Measurements from ENCODE around the gene MFSD12.
"Not testable (repeated sequence)": the region's sequence is repeated elsewhere in the genome, so short reads cannot be mapped to it uniquely, and the experiment has no call there.

The MFSD12 gene

DNA sequence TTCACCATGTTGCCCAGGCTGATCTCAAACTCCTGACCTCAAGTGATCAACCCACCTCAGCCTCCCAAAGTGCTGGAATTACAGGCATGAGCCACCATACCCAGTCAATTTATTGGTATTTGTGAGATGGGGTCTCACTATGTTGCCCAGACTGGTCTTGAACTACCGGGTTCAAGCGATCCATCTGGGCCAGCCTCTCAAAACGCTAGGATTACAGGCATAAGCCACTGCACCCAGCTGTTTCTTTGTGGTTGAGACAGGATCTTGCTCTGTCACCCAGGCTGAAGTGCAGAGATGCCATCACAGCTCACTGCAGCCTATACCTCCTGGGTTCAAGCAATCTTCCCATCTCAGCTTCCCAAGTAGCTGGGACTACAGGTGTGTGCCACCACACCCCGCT, 24.4 kb upstream of the MFSD12 start:
- H3K27ac ChIP-seq (ENCODE audit: low read depth, low read length); H3K9ac ChIP-seq (ENCODE audit: low read length); H3K36me3 ChIP-seq (ENCODE audit: insufficient read depth, low read length); H3K4me3 ChIP-seq (ENCODE audit: low read depth in 1 of 2, low read length in 2 of 2); H3K4me1 ChIP-seq (ENCODE audit: insufficient read depth, low read length); H3K9me3 ChIP-seq (ENCODE audit: low read length): not testable (repeated sequence)
- peaks cover 0 to 17% of the 10 kb centered on the region in 2 donors for H3K27me3 ChIP-seq (ENCODE audit: control insufficient read depth in 1 of 2, insufficient read depth in 2 of 2, low read length in 2 of 2)

DNA sequence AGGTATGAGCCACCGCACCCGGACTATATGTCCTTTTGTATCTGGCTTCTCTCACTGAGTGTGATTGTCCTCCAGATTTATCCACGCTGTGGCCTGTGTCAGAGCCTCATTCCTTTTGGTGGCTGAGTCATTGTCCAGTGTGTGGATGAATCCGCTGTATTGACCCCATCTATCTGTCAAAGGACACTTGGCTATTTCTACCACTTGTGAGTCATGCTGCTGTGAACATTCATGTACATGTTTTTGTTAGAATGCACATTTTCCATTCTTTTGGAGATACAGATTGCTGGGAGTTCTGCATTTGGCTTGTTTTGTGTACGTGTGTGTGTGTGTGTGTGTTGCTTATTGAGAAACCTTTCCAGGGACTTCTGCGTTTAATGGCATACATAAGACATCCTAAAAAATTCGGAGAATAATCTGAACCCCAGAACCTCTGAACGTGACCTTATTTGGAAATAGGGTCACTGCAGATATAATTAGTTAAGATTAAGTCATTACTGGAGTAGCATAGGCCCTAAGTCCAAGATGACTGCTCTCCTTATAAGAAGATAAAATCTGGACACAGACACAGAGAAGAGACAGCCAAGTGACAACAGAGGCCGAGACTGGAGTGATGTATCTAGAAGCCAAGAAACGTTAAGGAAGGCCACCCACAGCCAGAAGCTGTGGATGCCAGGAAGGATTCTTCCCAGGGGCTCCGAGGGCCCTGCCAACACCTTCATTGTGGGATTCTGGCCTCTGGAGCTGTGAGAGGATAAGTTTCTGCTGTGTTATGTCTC, 23.0 kb upstream of the MFSD12 start:
- Histone ChIP-seq H3K36me3 (ENCODE audit: insufficient read depth, low read length) (no peaks in the 10 kb centered on the region), H3K9me3 (ENCODE audit: low read length) (no peaks in the 10 kb centered on the region), H3K27me3 (ENCODE audit: control insufficient read depth in 1 of 2, insufficient read depth in 2 of 2, low read length in 2 of 2) (peaks cover 0 to 4% of the 10 kb centered on the region in 2 donors), H3K9ac (ENCODE audit: low read length) (no peak overlapping the region), H3K4me1 (ENCODE audit: insufficient read depth, low read length) (peaks cover 12% of the 10 kb centered on the region), H3K27ac (ENCODE audit: low read depth, low read length) (no peak overlapping the region), H3K4me3 (ENCODE audit: low read depth in 1 of 2, low read length in 2 of 2) (no peak overlapping the region)

DNA sequence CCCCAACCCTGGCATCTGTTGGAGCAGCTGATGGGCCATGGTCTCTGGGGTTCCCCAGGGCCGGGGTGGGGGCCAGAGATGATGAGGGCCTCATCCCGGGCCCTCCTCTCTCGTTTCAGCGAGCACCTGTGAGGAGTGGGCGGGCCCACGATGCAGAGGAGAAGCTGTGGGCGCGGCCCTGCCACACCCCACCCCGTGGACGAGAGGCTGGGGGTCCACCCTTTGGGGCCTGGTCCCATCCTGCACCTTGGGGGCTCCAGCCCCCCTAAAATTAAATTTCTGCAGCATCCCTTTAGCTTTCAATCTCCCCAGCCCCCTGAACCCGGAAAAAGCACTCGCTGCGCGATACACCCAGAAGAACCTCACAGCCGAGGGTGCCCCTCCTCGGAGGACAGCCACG, 21.0 kb upstream of the MFSD12 start:
- no peak overlapping the region for H3K27ac ChIP-seq (ENCODE audit: low read depth, low read length)
- H3K4me1 ChIP-seq (ENCODE audit: insufficient read depth, low read length) = peaks cover 18% of the 10 kb centered on the region

DNA sequence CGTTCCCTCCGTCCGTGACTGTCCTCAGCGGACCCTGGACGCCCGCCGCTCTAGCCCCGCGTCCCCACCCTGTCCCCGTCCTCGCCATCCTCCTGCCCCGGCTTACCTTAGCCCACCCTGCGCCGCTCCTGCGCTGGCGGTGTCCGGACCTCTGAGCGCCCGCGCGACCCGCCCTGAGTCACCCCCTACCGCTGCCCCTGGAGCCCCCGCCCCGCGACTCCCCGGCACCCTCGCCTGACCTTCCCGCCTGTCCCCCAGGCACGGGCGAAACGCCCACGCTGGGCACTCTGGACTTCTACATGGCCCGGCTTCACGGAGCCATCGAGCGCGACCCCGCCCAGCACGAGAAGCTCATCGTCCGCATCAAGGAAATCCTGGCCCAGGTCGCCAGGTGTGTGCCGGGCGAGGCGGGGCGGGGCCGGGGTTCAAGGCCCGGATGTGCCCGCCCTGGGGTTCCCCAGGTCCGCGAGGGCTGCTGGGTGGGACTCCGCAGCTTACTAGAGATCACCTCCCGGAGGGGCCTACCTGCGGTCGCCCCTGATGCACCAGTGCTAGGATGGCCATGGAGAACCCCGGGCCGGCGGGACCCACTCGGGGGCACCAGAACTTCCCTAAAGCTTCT, 20.4 kb upstream of the MFSD12 start:
- H3K27me3 ChIP-seq (ENCODE audit: control insufficient read depth in 1 of 2, insufficient read depth in 2 of 2, low read length in 2 of 2) = no peaks in the 10 kb centered on the region
- H3K9ac ChIP-seq (ENCODE audit: low read length) = no peak overlapping the region
- H3K4me3 ChIP-seq (ENCODE audit: low read depth in 1 of 2, low read length in 2 of 2) = no peak overlapping the region
- H3K27ac ChIP-seq (ENCODE audit: low read depth, low read length) = no peak overlapping the region
- no peaks in the 10 kb centered on the region for H3K36me3 ChIP-seq (ENCODE audit: insufficient read depth, low read length)
- H3K9me3 ChIP-seq (ENCODE audit: low read length) = no peaks in the 10 kb centered on the region
- peaks cover 19% of the 10 kb centered on the region for H3K4me1 ChIP-seq (ENCODE audit: insufficient read depth, low read length)

More for the DNA sequence above, 21.0 kb upstream of the MFSD12 start:
- H3K9ac ChIP-seq (ENCODE audit: low read length) = no peak overlapping the region
- no peaks in the 10 kb centered on the region for H3K9me3 ChIP-seq (ENCODE audit: low read length)
- no peaks in the 10 kb centered on the region for H3K27me3 ChIP-seq (ENCODE audit: control insufficient read depth in 1 of 2, insufficient read depth in 2 of 2, low read length in 2 of 2)
- no peaks in the 10 kb centered on the region for H3K36me3 ChIP-seq (ENCODE audit: insufficient read depth, low read length)
- H3K4me3 ChIP-seq (ENCODE audit: low read depth in 1 of 2, low read length in 2 of 2) = no peak overlapping the region

DNA sequence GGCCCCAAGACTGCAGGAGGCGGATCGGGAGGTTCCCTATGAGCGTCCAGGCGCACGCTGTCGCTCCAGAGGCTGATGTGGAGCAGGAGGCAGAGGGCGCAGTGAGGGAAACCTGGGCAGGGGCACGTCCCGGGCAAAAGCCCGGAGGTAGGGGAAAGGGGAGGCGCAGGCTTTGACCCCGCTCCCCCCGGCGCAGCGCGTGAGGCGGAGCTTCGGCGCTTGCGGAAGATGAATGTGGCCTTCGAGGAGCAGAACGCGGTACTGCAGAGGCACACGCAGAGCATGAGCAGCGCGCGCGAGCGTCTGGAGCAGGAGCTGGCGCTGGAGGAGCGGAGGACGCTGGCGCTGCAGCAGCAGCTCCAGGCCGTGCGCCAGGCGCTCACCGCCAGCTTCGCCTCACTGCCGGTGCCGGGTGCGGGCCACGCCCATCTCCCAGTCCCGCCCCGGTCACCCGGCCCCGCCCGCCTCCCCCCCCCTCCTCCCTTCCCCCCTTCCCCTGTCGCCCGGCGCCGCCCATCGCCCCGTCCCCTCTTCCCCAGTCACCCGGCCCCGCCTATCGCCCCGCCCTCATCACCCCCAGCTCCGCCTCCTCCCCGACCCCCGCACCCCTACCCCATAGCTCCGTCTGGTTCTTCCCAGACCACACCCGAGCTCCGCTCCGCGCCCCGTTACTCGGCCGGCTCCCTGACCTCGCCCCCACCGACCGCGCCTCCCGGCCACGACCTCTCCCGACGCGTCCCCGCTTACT, 19.5 kb upstream of the MFSD12 start:
- Histone ChIP-seq H3K9ac (ENCODE audit: low read length) (peak overlapping the region; percentile 44), H3K27me3 (ENCODE audit: control insufficient read depth in 1 of 2, insufficient read depth in 2 of 2, low read length in 2 of 2) (no peaks in the 10 kb centered on the region), H3K36me3 (ENCODE audit: insufficient read depth, low read length) (no peaks in the 10 kb centered on the region), H3K4me3 (ENCODE audit: low read depth in 1 of 2, low read length in 2 of 2) (peak overlapping the region; percentile 14 to 74), H3K4me1 (ENCODE audit: insufficient read depth, low read length) (peaks cover 25% of the 10 kb centered on the region), H3K27ac (ENCODE audit: low read depth, low read length) (peak overlapping the region; percentile 73), H3K9me3 (ENCODE audit: low read length) (no peaks in the 10 kb centered on the region)

DNA sequence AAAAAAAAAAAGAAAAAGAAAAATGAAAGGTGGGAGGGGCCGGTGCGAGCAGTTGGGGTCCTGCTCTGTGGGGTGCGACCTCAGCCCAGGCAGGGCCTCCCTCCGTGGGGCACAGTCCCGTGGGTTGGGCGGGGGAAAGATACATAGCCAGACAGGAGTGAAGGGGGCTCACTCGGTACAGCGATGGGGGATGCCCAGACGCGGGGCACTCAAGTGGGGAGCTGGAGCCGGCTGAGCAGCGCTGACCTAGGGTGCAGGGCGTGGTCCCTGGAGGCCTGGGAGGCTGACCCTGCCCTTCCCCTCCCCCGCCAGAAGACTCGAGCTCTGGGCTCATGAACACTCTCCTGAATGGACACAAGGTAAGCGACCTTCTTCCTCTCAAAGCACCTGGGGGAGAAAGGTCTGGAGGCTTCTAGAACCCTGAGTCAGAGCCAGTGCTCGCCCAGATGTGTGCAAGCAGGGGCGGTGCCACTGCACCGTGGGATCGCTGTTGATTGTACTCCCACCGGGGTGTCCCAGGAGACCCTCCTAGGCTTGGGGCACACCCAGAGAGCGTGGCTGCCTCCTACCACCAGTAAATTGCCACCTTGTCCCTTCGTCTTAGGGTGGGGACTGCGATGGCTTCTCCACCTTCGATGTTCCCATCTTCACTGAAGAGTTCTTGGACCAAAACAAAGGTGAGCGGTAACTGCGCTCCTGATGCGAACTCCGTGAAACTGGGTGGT, 18.7 kb upstream of the MFSD12 start:
- Histone ChIP-seq H3K27me3 (ENCODE audit: control insufficient read depth in 1 of 2, insufficient read depth in 2 of 2, low read length in 2 of 2) (no peaks in the 10 kb centered on the region), H3K27ac (ENCODE audit: low read depth, low read length) (peak overlapping the region; percentile 73), H3K4me1 (ENCODE audit: insufficient read depth, low read length) (peaks cover 27% of the 10 kb centered on the region), H3K36me3 (ENCODE audit: insufficient read depth, low read length) (no peaks in the 10 kb centered on the region), H3K9me3 (ENCODE audit: low read length) (no peaks in the 10 kb centered on the region), H3K4me3 (ENCODE audit: low read depth in 1 of 2, low read length in 2 of 2) (peak overlapping the region; percentile 14 to 74), H3K9ac (ENCODE audit: low read length) (peak overlapping the region; percentile 44)

DNA sequence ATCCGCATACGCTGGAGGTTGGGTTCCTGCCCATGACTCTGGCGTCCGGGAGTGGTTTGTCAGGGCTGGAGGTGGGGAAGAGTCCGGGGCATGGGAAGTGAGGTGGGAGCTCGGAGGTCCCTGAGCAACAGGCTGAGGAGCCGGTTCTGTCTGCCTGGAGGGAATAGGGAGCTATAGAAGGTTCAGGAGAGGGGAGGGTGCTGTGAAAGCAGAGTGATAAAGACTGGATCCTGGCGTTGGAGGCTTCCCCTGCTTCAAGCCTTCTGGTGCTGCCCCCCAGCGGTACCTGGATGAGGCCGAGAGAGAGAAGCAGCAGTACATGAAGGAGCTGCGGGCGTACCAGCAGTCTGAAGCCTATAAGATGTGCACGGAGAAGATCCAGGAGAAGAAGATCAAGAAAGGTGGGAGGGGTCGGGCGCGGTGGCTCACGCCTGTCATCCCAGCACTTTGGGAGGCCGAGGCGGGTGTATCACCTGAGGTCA, 17.9 kb upstream of the MFSD12 start:
- H3K9ac ChIP-seq (ENCODE audit: low read length) = no peak overlapping the region
- no peaks in the 10 kb centered on the region for H3K36me3 ChIP-seq (ENCODE audit: insufficient read depth, low read length)
- H3K9me3 ChIP-seq (ENCODE audit: low read length) = no peaks in the 10 kb centered on the region
- no peak overlapping the region for H3K27ac ChIP-seq (ENCODE audit: low read depth, low read length)
- peaks cover 27% of the 10 kb centered on the region for H3K4me1 ChIP-seq (ENCODE audit: insufficient read depth, low read length)
- H3K4me3 ChIP-seq (ENCODE audit: low read depth in 1 of 2, low read length in 2 of 2) = no peak overlapping the region
- H3K27me3 ChIP-seq (ENCODE audit: control insufficient read depth in 1 of 2, insufficient read depth in 2 of 2, low read length in 2 of 2) = no peaks in the 10 kb centered on the region

DNA sequence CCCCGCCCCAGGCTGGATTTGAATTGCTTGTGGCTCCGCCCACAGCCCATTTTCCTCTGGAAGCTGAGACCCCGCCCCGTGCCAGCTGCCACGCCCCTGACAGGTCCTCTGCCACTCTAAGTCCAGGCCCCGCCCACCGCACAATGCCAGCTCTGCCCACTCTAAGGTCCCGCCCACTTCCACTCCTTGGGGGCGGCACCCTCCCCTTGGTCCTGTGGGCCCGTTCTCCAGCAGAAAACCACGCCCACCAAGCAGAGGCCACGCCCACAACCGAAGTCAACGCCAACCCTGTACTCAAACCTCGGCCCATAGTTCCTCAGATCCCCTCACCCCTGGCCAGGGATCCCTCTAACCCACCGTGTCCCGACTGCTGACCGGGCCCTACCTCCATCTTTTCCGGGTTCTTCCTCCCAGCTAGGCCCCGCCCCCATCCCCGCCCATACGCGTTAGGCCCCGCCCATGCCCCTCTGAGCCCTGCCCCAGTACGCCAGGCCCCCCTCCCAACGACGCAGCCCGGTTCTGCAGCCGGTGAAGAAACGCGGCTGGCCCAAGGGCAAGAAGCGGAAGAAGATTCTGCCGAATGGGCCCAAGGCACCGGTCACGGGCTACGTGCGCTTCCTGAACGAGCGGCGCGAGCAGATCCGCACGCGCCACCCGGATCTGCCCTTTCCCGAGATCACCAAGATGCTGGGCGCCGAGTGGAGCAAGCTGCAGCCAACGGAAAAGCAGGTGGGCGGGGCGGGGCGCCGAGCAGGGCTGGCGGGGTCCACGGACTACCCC, 16.7 kb upstream of the MFSD12 start:
- H3K27ac ChIP-seq (ENCODE audit: low read depth, low read length) = no peak overlapping the region
- no peaks in the 10 kb centered on the region for H3K9me3 ChIP-seq (ENCODE audit: low read length)
- H3K9ac ChIP-seq (ENCODE audit: low read length) = no peak overlapping the region
- H3K27me3 ChIP-seq (ENCODE audit: control insufficient read depth in 1 of 2, insufficient read depth in 2 of 2, low read length in 2 of 2) = no peaks in the 10 kb centered on the region
- no peaks in the 10 kb centered on the region for H3K36me3 ChIP-seq (ENCODE audit: insufficient read depth, low read length)
- H3K4me1 ChIP-seq (ENCODE audit: insufficient read depth, low read length) = peaks cover 27% of the 10 kb centered on the region
- H3K4me3 ChIP-seq (ENCODE audit: low read depth in 1 of 2, low read length in 2 of 2) = peak overlapping the region; percentile 70 to 83

DNA sequence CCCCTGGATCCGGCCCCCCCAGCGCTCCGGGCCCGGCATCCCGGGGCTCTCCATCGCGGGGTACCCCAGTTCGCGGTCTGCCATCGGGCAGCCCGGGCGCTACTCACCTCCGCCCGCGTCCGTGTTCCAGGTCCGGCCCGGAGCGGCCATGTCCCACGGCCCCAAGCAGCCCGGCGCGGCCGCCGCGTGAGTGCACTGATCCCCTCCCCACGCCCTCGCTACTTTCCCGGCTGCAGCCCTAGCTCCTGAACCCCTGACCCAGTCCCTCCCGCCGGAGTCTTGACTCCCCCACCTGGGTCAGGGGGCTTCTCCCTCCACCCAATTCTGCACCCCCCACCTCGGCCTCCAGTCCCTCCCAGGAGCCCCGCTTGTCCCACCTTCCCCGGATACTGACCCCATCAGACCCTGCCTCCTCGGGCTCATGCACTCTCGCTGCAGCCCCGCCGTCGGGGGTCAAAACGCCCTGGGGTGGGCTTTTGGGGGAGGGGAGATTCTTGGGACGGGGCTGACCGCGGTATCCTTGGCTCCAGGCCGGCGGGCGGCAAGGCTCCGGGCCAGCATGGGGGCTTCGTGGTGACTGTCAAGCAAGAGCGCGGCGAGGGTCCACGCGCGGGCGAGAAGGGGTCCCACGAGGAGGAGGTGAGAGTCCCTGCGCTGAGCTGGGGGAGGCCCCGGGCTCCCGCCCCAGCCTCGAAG, 15.9 kb upstream of the MFSD12 start:
- no peaks in the 10 kb centered on the region for H3K36me3 ChIP-seq (ENCODE audit: insufficient read depth, low read length)
- peaks cover 27% of the 10 kb centered on the region for H3K4me1 ChIP-seq (ENCODE audit: insufficient read depth, low read length)
- H3K9me3 ChIP-seq (ENCODE audit: low read length) = no peaks in the 10 kb centered on the region
- no peaks in the 10 kb centered on the region for H3K27me3 ChIP-seq (ENCODE audit: control insufficient read depth in 1 of 2, insufficient read depth in 2 of 2, low read length in 2 of 2)
- H3K4me3 ChIP-seq (ENCODE audit: low read depth in 1 of 2, low read length in 2 of 2) = peak overlapping the region; percentile 70 to 83
- H3K9ac ChIP-seq (ENCODE audit: low read length) = peak overlapping the region; percentile 21
- H3K27ac ChIP-seq (ENCODE audit: low read depth, low read length) = peak overlapping the region; percentile 93

DNA sequence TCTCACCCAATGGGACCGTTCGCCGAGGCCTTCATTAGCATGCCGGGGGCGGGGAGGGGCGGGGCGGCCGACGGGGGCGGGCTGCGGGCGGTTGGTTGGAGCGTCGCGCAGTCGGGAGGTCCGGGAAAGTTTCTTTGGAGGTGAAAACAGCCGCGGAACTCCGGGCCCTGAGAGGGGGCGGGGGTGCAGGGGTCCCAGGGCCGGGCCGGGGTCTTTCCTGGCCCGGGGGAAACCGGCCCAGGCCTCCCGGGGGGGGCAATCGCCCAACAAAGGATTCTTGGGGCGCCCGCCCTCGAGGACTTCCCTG, 15.4 kb upstream of the MFSD12 start, which contains the start of gene HMG20B:
TSS of gene HMG20B (plus strand) at position 90 of the 307 bp plus-strand sequence. CDS start 366 bp downstream, outside the sequence.
- Histone ChIP-seq H3K4me1 (ENCODE audit: insufficient read depth, low read length) (peaks cover 27% of the 10 kb centered on the region), H3K27ac (ENCODE audit: low read depth, low read length) (peak within 1 kb of the TSS; percentile 93), H3K4me3 (ENCODE audit: low read depth in 1 of 2, low read length in 2 of 2) (peak within 1 kb of the TSS; percentile 82 to 83), H3K36me3 (ENCODE audit: insufficient read depth, low read length) (no peaks in the 10 kb centered on the region), H3K9ac (ENCODE audit: low read length) (peak within 1 kb of the TSS; percentile 21), H3K27me3 (ENCODE audit: control insufficient read depth in 1 of 2, insufficient read depth in 2 of 2, low read length in 2 of 2) (no peaks in the 10 kb centered on the region), H3K9me3 (ENCODE audit: low read length) (no peaks in the 10 kb centered on the region)
